Stimulated activated CD8-positive, alpha-beta memory T cell treated with anti-CD3 and anti-CD28 coated beads, Interleukin-12 subunit alpha, Interleukin-12 subunit beta, amount 100 ng/mL, for 24 hours (primary cell): Measurements from ENCODE around the gene CXCL14.
"Not testable (repeated sequence)": the region's sequence is repeated elsewhere in the genome, so short reads cannot be mapped to it uniquely, and the experiment has no call there.

Source experiments
- DNase-seq: peaks from one replicate; pipeline ENCODE4 v3.0.0-alpha.2; 2020; ENCODE audit errors: extremely low read depth

The CXCL14 gene

GRCh38 chr5:135543485-135544304, 35.1 kb downstream of the CXCL14 start:
- no peak for DNase-seq

GRCh38 chr5:135543001-135543484, 35.7 kb downstream of the CXCL14 start:
- DNase-seq = no peak

- no peak for DNase-seq
Measured at GRCh38 chr5:135541807-135542502, 36.8 kb downstream of the CXCL14 start.

- no peak for DNase-seq
Measured at GRCh38 chr5:135539430-135540005, 39.3 kb downstream of the CXCL14 start.

GRCh38 chr5:135538261-135538660, 40.5 kb downstream of the CXCL14 start:
- no peak for DNase-seq

DNA sequence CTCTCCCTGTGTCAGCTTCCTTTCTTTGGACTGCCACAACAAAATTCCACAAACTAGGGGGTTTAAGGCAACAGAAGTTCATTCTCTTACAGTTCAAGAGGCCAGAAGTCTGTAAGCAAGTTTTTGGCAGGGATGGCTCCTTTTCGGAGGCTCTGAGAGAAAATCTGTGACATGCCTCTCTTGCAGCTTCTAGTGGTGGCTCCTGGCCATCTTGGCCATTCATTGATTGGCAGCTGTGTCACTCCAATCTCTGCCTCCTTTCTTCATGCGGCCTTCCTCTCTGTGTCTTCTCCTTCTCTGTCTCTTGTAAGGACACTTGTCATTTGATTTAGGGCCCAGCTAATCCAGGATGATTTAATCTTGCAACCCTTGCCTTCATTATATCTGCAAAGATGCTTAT, 41.0 kb downstream of the CXCL14 start:
- no peak for DNase-seq

DNA sequence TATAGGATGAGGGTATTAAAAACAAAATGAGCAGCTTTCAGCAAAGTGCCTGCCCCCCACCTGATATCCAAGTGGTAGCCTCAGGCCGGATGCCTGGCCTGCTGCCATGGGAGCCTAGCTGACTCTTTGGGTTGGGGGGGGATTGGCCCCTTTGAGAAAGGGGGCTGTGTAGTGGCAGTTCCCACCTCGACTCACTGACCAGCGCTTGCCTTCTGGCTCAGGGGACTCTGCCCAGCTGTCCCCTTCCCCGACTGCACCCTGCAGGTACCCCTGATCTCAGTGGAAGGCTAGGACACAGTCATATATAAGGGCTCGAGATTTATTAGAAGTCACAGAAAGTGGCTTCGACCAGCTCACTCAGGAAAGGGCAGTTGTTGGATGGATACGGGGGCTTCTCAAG, 41.5 kb downstream of the CXCL14 start:
- no peak for DNase-seq

GRCh38 chr5:135535820-135536801, 42.7 kb downstream of the CXCL14 start, which contains the start of gene NEUROG1:
NEUROG1 (minus strand) TSS chr5:135535964; CDS start chr5:135535690, 274 bp downstream.
- DNase-seq = no peak

GRCh38 chr5:135535420-135535819, 43.4 kb downstream of the CXCL14 start:
- no peak for DNase-seq

- DNase-seq = no peak
Measured at GRCh38 chr5:135534609-135535419, 44.0 kb downstream of the CXCL14 start.

- DNase-seq = no peak
Measured at GRCh38 chr5:135533794-135534193, 45.0 kb downstream of the CXCL14 start.

- DNase-seq = no peak
Measured at GRCh38 chr5:135533334-135533733, 45.5 kb downstream of the CXCL14 start.

DNA sequence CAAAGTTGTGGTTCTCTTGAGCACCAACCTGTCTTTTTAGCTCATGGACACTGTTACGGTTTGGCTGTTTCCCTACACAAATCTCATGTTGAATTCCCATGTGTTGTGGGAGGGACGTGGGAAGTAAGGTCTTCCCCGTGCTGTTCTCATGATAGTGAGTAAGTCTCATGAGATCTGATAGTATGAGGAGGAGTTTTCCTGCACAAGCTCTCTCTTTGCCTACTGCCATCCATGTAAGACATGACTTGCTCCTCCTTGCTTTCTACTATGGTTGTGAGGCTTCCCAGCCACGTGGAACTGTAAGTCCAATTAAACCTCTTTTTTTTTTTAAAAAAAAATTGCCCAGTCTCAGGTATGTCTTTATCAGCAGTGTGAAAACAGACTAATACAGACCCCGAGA, 49.2 kb downstream of the CXCL14 start:
- not testable (repeated sequence) for DNase-seq

- no peak for DNase-seq
Measured at GRCh38 chr5:135526924-135527323, 51.9 kb downstream of the CXCL14 start.

DNA sequence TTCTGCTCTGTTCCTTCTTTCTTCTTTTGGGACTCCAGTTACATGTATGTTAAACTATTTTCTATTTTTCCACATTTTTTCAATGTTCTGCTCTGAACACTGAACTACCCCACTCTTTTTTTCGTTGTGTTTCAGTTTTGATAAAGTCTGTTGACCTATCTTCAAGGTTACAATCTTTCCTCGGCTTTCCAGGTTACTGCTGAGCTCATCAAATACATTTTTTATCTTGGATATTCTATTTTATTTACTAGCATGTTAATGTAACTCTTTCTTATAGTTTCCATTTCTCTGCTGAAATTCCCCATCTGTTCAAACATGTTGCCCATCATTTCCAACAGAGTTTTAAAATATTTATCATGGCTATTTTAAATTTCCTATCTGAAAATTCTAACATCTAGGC, 56.8 kb downstream of the CXCL14 start:
- no peak for DNase-seq
